ACC112 (cell line): ENCODE measurements around the gene NUDT8.
"Not testable (repeated sequence)": the region's sequence is repeated elsewhere in the genome, so short reads cannot be mapped to it uniquely, and the experiment has no call there.

Experiments
- H2AFZ ChIP-seq: fragments of 200-600 bp; sonication (generic); one replicate; pipeline ENCODE4 v1.6.0; 2017; ENCODE audit warnings: antibody characterized with exemption, low read length; ENCODE audit not compliant: unreplicated experiment
- H3K27ac ChIP-seq: fragments of 200-600 bp; sonication (generic); 2 replicates; pipeline ENCODE4 v1.5.1; 2014; ENCODE audit warnings: low read depth, mild to moderate bottlenecking, antibody characterized with exemption, low read length, moderate library complexity
- H3K27me3 ChIP-seq: fragments of 200-600 bp; sonication (generic); 2 replicates; pipeline ENCODE4 v1.6.1; 2014; ENCODE audit warnings: mild to moderate bottlenecking, antibody characterized with exemption, low read length, moderate library complexity, mixed read lengths; ENCODE audit not compliant: insufficient read depth
- H3K36me3 ChIP-seq: fragments of 200-600 bp; sonication (generic); 2 replicates; pipeline ENCODE4 v1.6.1; 2016; ENCODE audit warnings: mild to moderate bottlenecking, antibody characterized with exemption, low read length, moderate library complexity, mixed read lengths; ENCODE audit not compliant: insufficient read depth
- H3K4me1 ChIP-seq: fragments of 200-600 bp; sonication (generic); one replicate; pipeline ENCODE4 v1.6.1; 2016; ENCODE audit warnings: low read length, mixed read lengths; ENCODE audit not compliant: insufficient read depth, unreplicated experiment, control insufficient read depth
- H3K4me3 ChIP-seq: fragments of 200-600 bp; sonication (generic); 2 replicates; pipeline ENCODE4 v1.5.1; 2014; ENCODE audit warnings: mild to moderate bottlenecking, low read depth, low read length
- H3K79me2 ChIP-seq: fragments of 200-600 bp; sonication (generic); one replicate; pipeline ENCODE4 v1.6.0; 2016; ENCODE audit warnings: low read length; ENCODE audit not compliant: control insufficient read depth, unreplicated experiment, insufficient read depth

Gene NUDT8

GRCh38 chr11:67640021-67640757 lies 10.5 kb upstream of the NUDT8 start:
- Histone ChIP-seq H3K36me3 (no peaks in the 10 kb centered on the region), H3K27me3 (peaks cover 13% of the 10 kb centered on the region), H3K27ac (no peak overlapping the region), H3K79me2 (no peaks in the 10 kb centered on the region), H2AFZ (no peak overlapping the region), H3K4me3 (no peak overlapping the region), H3K4me1 (no peaks in the 10 kb centered on the region)

GRCh38 chr11:67639438-67639859 lies 9.7 kb upstream of the NUDT8 start, which contains the start of gene TBX10:
TBX10 (minus strand) TSS chr11:67639763; CDS start chr11:67639472, 291 bp downstream.
- no peaks in the 10 kb centered on the region for H3K36me3 ChIP-seq
- no peaks in the 10 kb centered on the region for H3K4me1 ChIP-seq
- H3K79me2 ChIP-seq, result no peaks in the 10 kb centered on the region
- peaks cover 13% of the 10 kb centered on the region for H3K27me3 ChIP-seq
- no peak within 1 kb of the TSS for H3K27ac ChIP-seq
- H2AFZ ChIP-seq, result no peak within 1 kb of the TSS
- no peak within 1 kb of the TSS for H3K4me3 ChIP-seq

GRCh38 chr11:67638535-67639437 lies 9.0 kb upstream of the NUDT8 start:
- H3K4me3 ChIP-seq, result no peak overlapping the region
- H3K27me3 ChIP-seq, result peaks cover 13% of the 10 kb centered on the region
- H3K27ac ChIP-seq, result no peak overlapping the region
- H3K4me1 ChIP-seq, result no peaks in the 10 kb centered on the region
- no peaks in the 10 kb centered on the region for H3K36me3 ChIP-seq
- no peak overlapping the region for H2AFZ ChIP-seq
- H3K79me2 ChIP-seq, result no peaks in the 10 kb centered on the region

- H2AFZ ChIP-seq, H3K4me1 ChIP-seq, H3K36me3 ChIP-seq, H3K79me2 ChIP-seq, H3K4me3 ChIP-seq, H3K27ac ChIP-seq: not testable (repeated sequence)
- peaks cover 13% of the 10 kb centered on the region for H3K27me3 ChIP-seq
These were observed 7.7 kb upstream of the NUDT8 start for GRCh38 chr11:67637441-67637840.

- Histone ChIP-seq H3K79me2 (no peaks in the 10 kb centered on the region), H3K36me3 (no peaks in the 10 kb centered on the region), H3K27me3 (peaks cover 13% of the 10 kb centered on the region), H3K4me1 (no peaks in the 10 kb centered on the region), H3K27ac (no peak overlapping the region), H3K4me3 (no peak overlapping the region), H2AFZ (no peak overlapping the region)
These were observed 7.2 kb upstream of the NUDT8 start for GRCh38 chr11:67636962-67637361.

GRCh38 chr11:67635231-67635521 lies 5.4 kb upstream of the NUDT8 start:
- peaks cover 4% of the 10 kb centered on the region for H3K27me3 ChIP-seq
- H3K79me2 ChIP-seq, result no peaks in the 10 kb centered on the region
- no peak overlapping the region for H2AFZ ChIP-seq
- no peaks in the 10 kb centered on the region for H3K36me3 ChIP-seq
- no peak overlapping the region for H3K4me3 ChIP-seq
- no peak overlapping the region for H3K27ac ChIP-seq
- H3K4me1 ChIP-seq, result peaks cover 4% of the 10 kb centered on the region

- Histone ChIP-seq H3K79me2 (no peaks in the 10 kb centered on the region), H2AFZ (no peak overlapping the region), H3K4me3 (no peak overlapping the region), H3K27me3 (peaks cover 2% of the 10 kb centered on the region), H3K36me3 (no peaks in the 10 kb centered on the region), H3K27ac (no peak overlapping the region), H3K4me1 (peaks cover 4% of the 10 kb centered on the region)
These were observed 4.9 kb upstream of the NUDT8 start for GRCh38 chr11:67634366-67635230.

GRCh38 chr11:67633758-67634365 lies 4.1 kb upstream of the NUDT8 start:
- Histone ChIP-seq H3K27ac (no peak overlapping the region), H3K4me3 (no peak overlapping the region), H3K4me1 (peaks cover 4% of the 10 kb centered on the region), H3K27me3 (no peaks in the 10 kb centered on the region; the same call in 1 of the 2 replicates), H2AFZ (no peak overlapping the region), H3K79me2 (no peaks in the 10 kb centered on the region), H3K36me3 (no peaks in the 10 kb centered on the region)

GRCh38 chr11:67632982-67633755 lies 3.4 kb upstream of the NUDT8 start:
- Histone ChIP-seq H2AFZ (no peak overlapping the region), H3K27me3 (no peaks in the 10 kb centered on the region), H3K27ac (no peak overlapping the region), H3K4me3 (no peak overlapping the region), H3K79me2 (no peaks in the 10 kb centered on the region), H3K4me1 (peaks cover 4% of the 10 kb centered on the region), H3K36me3 (no peaks in the 10 kb centered on the region)
